Measurements from ENCODE around the gene FAM76A. TPM values are rescaled to one million over a fixed set of nuclear protein-coding genes. Genes with fewer than 3 reads are reported as not detected.

Gene FAM76A
- polyA plus RNA-seq, 1 donor (not counting 4 experiments of a cell fraction or from before 2014, with no cell fraction given), result 13.5 TPM

GRCh38 chr1:27719286-27720251, 6.2 kb upstream of the FAM76A start:
- TF ChIP-seq EZH2 (IDR thresholded peaks at IDR 0.05; ENCODE audit: low read length) (no peak), CTCF (optimal IDR thresholded peaks at IDR 0.05 in 1 of 3, IDR thresholded peaks at IDR 0.05 in 1 of 3, conservative IDR thresholded peaks at IDR 0.05 in 1 of 3; ENCODE audit: extremely low read depth in 1 of 3, insufficient read depth in 2 of 3, low read length in 3 of 3) (peak in 2 of 3 experiments; percentile 31 to 57)
- peak; percentile 43 for FAIRE-seq
- H3K79me2 ChIP-seq (ENCODE audit: control insufficient read depth, insufficient read depth, low read length), result no peaks in the 10 kb centered on the region

GRCh38 chr1:27724961-27725373, 794 bp upstream of the FAM76A start:
- FAIRE-seq (no peak), DNase-seq (ENCODE audit: low read depth, low spot score) (peak; percentile 30)
- H3K9me1 ChIP-seq (ENCODE audit: control insufficient read depth, extremely low read depth, insufficient read depth, low read length), result peaks cover 2% of the 10 kb centered on the region
- H3K9me3 ChIP-seq (ENCODE audit: control insufficient read depth, low read depth, low read length), result no peaks in the 10 kb centered on the region
- H4K20me1 ChIP-seq (ENCODE audit: control insufficient read depth, extremely low read depth, insufficient read depth, low read length), result no peaks in the 10 kb centered on the region
- H3K36me3 ChIP-seq (ENCODE audit: control insufficient read depth in 2 of 2, extremely low read depth in 1 of 2, insufficient read depth in 2 of 2, low read length in 2 of 2), result peaks cover 0 to 2% of the 10 kb centered on the region in 2 experiments
- peak overlapping the region; percentile 94 for H3K27ac ChIP-seq (ENCODE audit: control insufficient read depth, insufficient read depth, low read length)
- peak overlapping the region; percentile 78 for H3K9ac ChIP-seq (ENCODE audit: control insufficient read depth, extremely low read depth, insufficient read depth, low read length)
- H3K4me3 ChIP-seq (ENCODE audit: control insufficient read depth in 2 of 3, extremely low read depth in 1 of 3, insufficient read depth in 2 of 3, low read depth in 1 of 3, low read length in 3 of 3), result peak overlapping the region; percentile 10 to 49 (median 43)
- peak overlapping the region; percentile 90 for H2AFZ ChIP-seq (ENCODE audit: control insufficient read depth, low read length)
- dilution Hi-C loops (cut with MboI; ENCODE audit: extremely low pct_ligation_motif_present, low sequenced_read_pairs), result no loop called here
- peaks cover 15% of the 10 kb centered on the region for H3K4me1 ChIP-seq (ENCODE audit: control insufficient read depth, extremely low read depth, insufficient read depth, low read length)
- no peaks in the 10 kb centered on the region for H3K27me3 ChIP-seq (ENCODE audit: control insufficient read depth, extremely low read depth, insufficient read depth, low read length)
- H3K4me2 ChIP-seq (ENCODE audit: control insufficient read depth, extremely low read depth, insufficient read depth, low read depth, low read length), result peak overlapping the region; percentile 85
- H3K79me2 ChIP-seq (ENCODE audit: control insufficient read depth, insufficient read depth, low read length), result peaks cover 6% of the 10 kb centered on the region
- no peak for TF ChIP-seq EZH2 (IDR thresholded peaks at IDR 0.05; ENCODE audit: low read length)
- no peak for TF ChIP-seq CTCF (optimal IDR thresholded peaks at IDR 0.05 in 1 of 3, IDR thresholded peaks at IDR 0.05 in 1 of 3, conservative IDR thresholded peaks at IDR 0.05 in 1 of 3; ENCODE audit: extremely low read depth in 1 of 3, insufficient read depth in 2 of 3, low read length in 3 of 3)

More at GRCh38 chr1:27719286-27720251, 6.2 kb upstream of the FAM76A start:
- Histone ChIP-seq H3K27ac (ENCODE audit: control insufficient read depth, insufficient read depth, low read length) (no peak overlapping the region), H3K9ac (ENCODE audit: control insufficient read depth, extremely low read depth, insufficient read depth, low read length) (no peak overlapping the region), H3K4me2 (ENCODE audit: control insufficient read depth, extremely low read depth, insufficient read depth, low read depth, low read length) (peak overlapping the region; percentile 29), H2AFZ (ENCODE audit: control insufficient read depth, low read length) (peak overlapping the region; percentile 44), H3K36me3 (ENCODE audit: control insufficient read depth in 2 of 2, extremely low read depth in 1 of 2, insufficient read depth in 2 of 2, low read length in 2 of 2) (no peaks in the 10 kb centered on the region), H3K9me3 (ENCODE audit: control insufficient read depth, low read depth, low read length) (no peaks in the 10 kb centered on the region), H3K9me1 (ENCODE audit: control insufficient read depth, extremely low read depth, insufficient read depth, low read length) (no peaks in the 10 kb centered on the region), H3K4me1 (ENCODE audit: control insufficient read depth, extremely low read depth, insufficient read depth, low read length) (peaks cover 8% of the 10 kb centered on the region), H3K4me3 (ENCODE audit: control insufficient read depth in 2 of 3, extremely low read depth in 1 of 3, insufficient read depth in 2 of 3, low read depth in 1 of 3, low read length in 3 of 3) (no peak overlapping the region), H3K27me3 (ENCODE audit: control insufficient read depth, extremely low read depth, insufficient read depth, low read length) (no peaks in the 10 kb centered on the region), H4K20me1 (ENCODE audit: control insufficient read depth, extremely low read depth, insufficient read depth, low read length) (no peaks in the 10 kb centered on the region)
- dilution Hi-C loops (cut with MboI; ENCODE audit: extremely low pct_ligation_motif_present, low sequenced_read_pairs), result no loop called here
- DNase-seq (ENCODE audit: low read depth, low spot score), result no peak
